Measurements from ENCODE around the gene XRCC3. TPM values are rescaled to one million over a fixed set of nuclear protein-coding genes. Genes with fewer than 3 reads are reported as not detected.
A peak's percentile ranks its signal among the peaks of the same experiment; 100 is the strongest.

The XRCC3 gene
- total and polyA plus RNA-seq, 5 donors from 2014 or later = 3.0 to 9.8 (median 4.5) TPM

GRCh38 chr14:103732868-103733620 lies 17.8 kb upstream of the XRCC3 start:
- peaks cover 33% of the 10 kb centered on the region for H3K36me3 ChIP-seq (ENCODE audit: control insufficient read depth, insufficient read depth, low read length)
- H3K4me3 Mint-ChIP-seq = no peak overlapping the region
- H3K27me3 Mint-ChIP-seq = no peaks in the 10 kb centered on the region
- no peaks in the 10 kb centered on the region for H3K4me1 ChIP-seq (ENCODE audit: control insufficient read depth, insufficient read depth, low read length, poor library complexity, severe bottlenecking)
- ATAC-seq (ENCODE audit: low read depth in 2 of 2) = no peak
- peak overlapping the region in 1 of 3 donors; percentile 11 for H3K27ac Mint-ChIP-seq
- no peaks in the 10 kb centered on the region for H3K27me3 ChIP-seq (ENCODE audit: control insufficient read depth, insufficient read depth, low read length)
- peaks cover 36% of the 10 kb centered on the region for H3K36me3 Mint-ChIP-seq
- no peaks in the 10 kb centered on the region for H3K9me3 ChIP-seq (ENCODE audit: control insufficient read depth in 2 of 2, low read length in 2 of 2)
- H3K9me3 Mint-ChIP-seq = no peaks in the 10 kb centered on the region
- H3K27ac ChIP-seq (ENCODE audit: insufficient read depth, low read length, poor library complexity, severe bottlenecking) = no peak overlapping the region
- H3K4me1 Mint-ChIP-seq = no peaks in the 10 kb centered on the region
- DNase-seq = no peak
- no peak overlapping the region for H3K4me3 ChIP-seq (ENCODE audit: low read depth, low read length)

GRCh38 chr14:103731916-103732867 lies 16.9 kb upstream of the XRCC3 start:
- H3K27ac Mint-ChIP-seq = no peak overlapping the region
- H3K9me3 Mint-ChIP-seq = no peaks in the 10 kb centered on the region
- Histone ChIP-seq H3K4me3 (ENCODE audit: low read depth, low read length) (no peak overlapping the region), H3K27ac (ENCODE audit: insufficient read depth, low read length, poor library complexity, severe bottlenecking) (no peak overlapping the region), H3K4me1 (ENCODE audit: control insufficient read depth, insufficient read depth, low read length, poor library complexity, severe bottlenecking) (no peaks in the 10 kb centered on the region), H3K27me3 (ENCODE audit: control insufficient read depth, insufficient read depth, low read length) (no peaks in the 10 kb centered on the region), H3K36me3 (ENCODE audit: control insufficient read depth, insufficient read depth, low read length) (peaks cover 31% of the 10 kb centered on the region), H3K9me3 (ENCODE audit: control insufficient read depth in 2 of 2, low read length in 2 of 2) (no peaks in the 10 kb centered on the region)
- no peaks in the 10 kb centered on the region for H3K27me3 Mint-ChIP-seq
- ATAC-seq (ENCODE audit: low read depth in 2 of 2) = no peak
- H3K4me3 Mint-ChIP-seq = no peak overlapping the region
- H3K4me1 Mint-ChIP-seq = no peaks in the 10 kb centered on the region
- peaks cover 30% of the 10 kb centered on the region for H3K36me3 Mint-ChIP-seq
- no peak for DNase-seq

- Mint-ChIP-seq H3K9me3 (no peaks in the 10 kb centered on the region), H3K36me3 (peaks cover 30% of the 10 kb centered on the region)
Observed at GRCh38 chr14:103731481-103731880, 16.2 kb upstream of the XRCC3 start.

GRCh38 chr14:103730490-103731035 lies 15.3 kb upstream of the XRCC3 start:
- Histone ChIP-seq H3K4me3 (ENCODE audit: low read depth, low read length) (no peak overlapping the region), H3K27ac (ENCODE audit: insufficient read depth, low read length, poor library complexity, severe bottlenecking) (no peak overlapping the region), H3K36me3 (ENCODE audit: control insufficient read depth, insufficient read depth, low read length) (peaks cover 28% of the 10 kb centered on the region), H3K27me3 (ENCODE audit: control insufficient read depth, insufficient read depth, low read length) (no peaks in the 10 kb centered on the region), H3K4me1 (ENCODE audit: control insufficient read depth, insufficient read depth, low read length, poor library complexity, severe bottlenecking) (no peaks in the 10 kb centered on the region), H3K9me3 (ENCODE audit: control insufficient read depth in 2 of 2, low read length in 2 of 2) (no peaks in the 10 kb centered on the region)
- Mint-ChIP-seq H3K4me1 (no peaks in the 10 kb centered on the region), H3K4me3 (no peak overlapping the region), H3K36me3 (peaks cover 30% of the 10 kb centered on the region), H3K27me3 (no peaks in the 10 kb centered on the region), H3K9me3 (no peaks in the 10 kb centered on the region), H3K27ac (peak overlapping the region in 1 of 3 donors; percentile 32)
- no peak for DNase-seq
- ATAC-seq (ENCODE audit: low read depth in 2 of 2) = no peak

More at GRCh38 chr14:103731481-103731880, 16.2 kb upstream of the XRCC3 start:
- Histone ChIP-seq H3K27ac (ENCODE audit: insufficient read depth, low read length, poor library complexity, severe bottlenecking) (no peak overlapping the region), H3K9me3 (ENCODE audit: control insufficient read depth in 2 of 2, low read length in 2 of 2) (no peaks in the 10 kb centered on the region), H3K4me1 (ENCODE audit: control insufficient read depth, insufficient read depth, low read length, poor library complexity, severe bottlenecking) (no peaks in the 10 kb centered on the region), H3K36me3 (ENCODE audit: control insufficient read depth, insufficient read depth, low read length) (peaks cover 28% of the 10 kb centered on the region), H3K27me3 (ENCODE audit: control insufficient read depth, insufficient read depth, low read length) (no peaks in the 10 kb centered on the region), H3K4me3 (ENCODE audit: low read depth, low read length) (no peak overlapping the region)
- H3K27ac Mint-ChIP-seq = no peak overlapping the region
- H3K4me3 Mint-ChIP-seq = no peak overlapping the region
- H3K4me1 Mint-ChIP-seq = no peaks in the 10 kb centered on the region
- DNase-seq (no peak), ATAC-seq (ENCODE audit: low read depth in 2 of 2) (no peak)
- H3K27me3 Mint-ChIP-seq = no peaks in the 10 kb centered on the region

- Mint-ChIP-seq H3K36me3 (peaks cover 30% of the 10 kb centered on the region), H3K27me3 (no peaks in the 10 kb centered on the region), H3K4me1 (no peaks in the 10 kb centered on the region), H3K4me3 (no peak overlapping the region), H3K9me3 (no peaks in the 10 kb centered on the region), H3K27ac (no peak overlapping the region)
- no peak for ATAC-seq (ENCODE audit: low read depth in 2 of 2)
- no peak for DNase-seq
- H3K9me3 ChIP-seq (ENCODE audit: control insufficient read depth in 2 of 2, low read length in 2 of 2) = no peaks in the 10 kb centered on the region
- H3K27me3 ChIP-seq (ENCODE audit: control insufficient read depth, insufficient read depth, low read length) = no peaks in the 10 kb centered on the region
- no peaks in the 10 kb centered on the region for H3K4me1 ChIP-seq (ENCODE audit: control insufficient read depth, insufficient read depth, low read length, poor library complexity, severe bottlenecking)
- H3K27ac ChIP-seq (ENCODE audit: insufficient read depth, low read length, poor library complexity, severe bottlenecking) = no peak overlapping the region
- H3K4me3 ChIP-seq (ENCODE audit: low read depth, low read length) = no peak overlapping the region
- H3K36me3 ChIP-seq (ENCODE audit: control insufficient read depth, insufficient read depth, low read length) = peaks cover 28% of the 10 kb centered on the region
Observed at GRCh38 chr14:103729496-103730448, 14.5 kb upstream of the XRCC3 start.

- no peaks in the 10 kb centered on the region for H3K27me3 Mint-ChIP-seq
- H3K9me3 ChIP-seq (ENCODE audit: control insufficient read depth in 2 of 2, low read length in 2 of 2) = no peaks in the 10 kb centered on the region
- H3K4me3 ChIP-seq (ENCODE audit: low read depth, low read length) = no peak overlapping the region
- ATAC-seq (ENCODE audit: low read depth in 2 of 2) (no peak), DNase-seq (no peak)
- no peaks in the 10 kb centered on the region for H3K9me3 Mint-ChIP-seq
- peaks cover 24% of the 10 kb centered on the region for H3K36me3 Mint-ChIP-seq
- H3K27ac Mint-ChIP-seq = peak overlapping the region in 1 of 3 donors; percentile 40
- H3K4me1 Mint-ChIP-seq = no peaks in the 10 kb centered on the region
- H3K27ac ChIP-seq (ENCODE audit: insufficient read depth, low read length, poor library complexity, severe bottlenecking) = no peak overlapping the region
- H3K4me1 ChIP-seq (ENCODE audit: control insufficient read depth, insufficient read depth, low read length, poor library complexity, severe bottlenecking) = no peaks in the 10 kb centered on the region
- no peaks in the 10 kb centered on the region for H3K27me3 ChIP-seq (ENCODE audit: control insufficient read depth, insufficient read depth, low read length)
- peaks cover 28% of the 10 kb centered on the region for H3K36me3 ChIP-seq (ENCODE audit: control insufficient read depth, insufficient read depth, low read length)
- no peak overlapping the region for H3K4me3 Mint-ChIP-seq
Observed at GRCh38 chr14:103728721-103729120, 13.5 kb upstream of the XRCC3 start.

- Histone ChIP-seq H3K4me3 (ENCODE audit: low read depth, low read length) (no peak overlapping the region), H3K9me3 (ENCODE audit: control insufficient read depth in 2 of 2, low read length in 2 of 2) (no peaks in the 10 kb centered on the region), H3K27ac (ENCODE audit: insufficient read depth, low read length, poor library complexity, severe bottlenecking) (no peak overlapping the region), H3K27me3 (ENCODE audit: control insufficient read depth, insufficient read depth, low read length) (no peaks in the 10 kb centered on the region), H3K4me1 (ENCODE audit: control insufficient read depth, insufficient read depth, low read length, poor library complexity, severe bottlenecking) (no peaks in the 10 kb centered on the region), H3K36me3 (ENCODE audit: control insufficient read depth, insufficient read depth, low read length) (peaks cover 22% of the 10 kb centered on the region)
- ATAC-seq (ENCODE audit: low read depth in 2 of 2) = no peak
- no peak for DNase-seq
- Mint-ChIP-seq H3K27ac (no peak overlapping the region), H3K9me3 (no peaks in the 10 kb centered on the region), H3K4me3 (no peak overlapping the region), H3K36me3 (peaks cover 19% of the 10 kb centered on the region), H3K27me3 (no peaks in the 10 kb centered on the region), H3K4me1 (no peaks in the 10 kb centered on the region)
Observed at GRCh38 chr14:103728141-103728540, 12.9 kb upstream of the XRCC3 start.
